ENCODE data around the gene FAM124B. TPM values are rescaled to one million over a fixed set of nuclear protein-coding genes. Genes with fewer than 3 reads are reported as not detected.
A peak's percentile ranks its signal among the peaks of the same experiment; 100 is the strongest.

Gene FAM124B
- total RNA-seq, 4 donors from 2014 or later: 0.41 to 0.95 (median 0.60) TPM; not detected in 1

DNA sequence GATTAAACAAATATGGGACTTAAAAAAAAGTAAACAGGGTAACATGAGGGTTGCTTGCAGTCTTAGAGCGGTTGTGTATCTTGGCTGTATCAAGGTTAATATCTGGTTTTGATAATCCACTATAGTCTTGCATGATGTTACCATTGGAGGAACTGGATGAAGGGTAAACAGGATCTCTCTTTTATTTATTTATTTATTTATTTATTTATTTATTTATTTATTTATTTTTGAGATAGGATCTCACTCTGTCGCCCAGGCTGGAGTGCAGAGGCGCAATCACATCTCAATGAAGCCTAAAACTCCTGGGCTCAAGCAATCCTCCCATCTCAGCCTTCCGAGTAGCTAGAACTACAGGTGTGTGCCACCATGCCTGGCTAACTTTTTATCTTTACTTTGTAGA, 42.9 kb upstream of the FAM124B start:
- WGBS, 2 donors (ENCODE audit: low coverage in 1 of 2): 95 to 96% methylated on average over 4 of the region's 4 CpGs
- Histone ChIP-seq H3K9me3 (no peaks in the 10 kb centered on the region), H3K4me1 (peaks cover 0 to 6% (median 2%) of the 10 kb centered on the region in 4 donors), H3K27me3 (peaks cover 12% of the 10 kb centered on the region), H3K4me3 (no peak overlapping the region), H3K27ac (no peak overlapping the region), H3K36me3 (no peaks in the 10 kb centered on the region)
- no peak for TF ChIP-seq POLR2AphosphoS5 (IDR thresholded peaks at IDR 0.05)
- TF ChIP-seq, protein P1, sequence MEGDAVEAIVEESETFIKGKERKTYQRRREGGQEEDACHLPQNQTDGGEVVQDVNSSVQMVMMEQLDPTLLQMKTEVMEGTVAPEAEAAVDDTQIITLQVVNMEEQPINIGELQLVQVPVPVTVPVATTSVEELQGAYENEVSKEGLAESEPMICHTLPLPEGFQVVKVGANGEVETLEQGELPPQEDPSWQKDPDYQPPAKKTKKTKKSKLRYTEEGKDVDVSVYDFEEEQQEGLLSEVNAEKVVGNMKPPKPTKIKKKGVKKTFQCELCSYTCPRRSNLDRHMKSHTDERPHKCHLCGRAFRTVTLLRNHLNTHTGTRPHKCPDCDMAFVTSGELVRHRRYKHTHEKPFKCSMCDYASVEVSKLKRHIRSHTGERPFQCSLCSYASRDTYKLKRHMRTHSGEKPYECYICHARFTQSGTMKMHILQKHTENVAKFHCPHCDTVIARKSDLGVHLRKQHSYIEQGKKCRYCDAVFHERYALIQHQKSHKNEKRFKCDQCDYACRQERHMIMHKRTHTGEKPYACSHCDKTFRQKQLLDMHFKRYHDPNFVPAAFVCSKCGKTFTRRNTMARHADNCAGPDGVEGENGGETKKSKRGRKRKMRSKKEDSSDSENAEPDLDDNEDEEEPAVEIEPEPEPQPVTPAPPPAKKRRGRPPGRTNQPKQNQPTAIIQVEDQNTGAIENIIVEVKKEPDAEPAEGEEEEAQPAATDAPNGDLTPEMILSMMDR (IDR thresholded peaks at IDR 0.05): no peak
- TF ChIP-seq EP300 (IDR thresholded peaks at IDR 0.05; ENCODE audit: low read depth): no peak
- TF ChIP-seq POLR2A (IDR thresholded peaks at IDR 0.05): no peak
- in situ Hi-C loops (cut with MboI; ENCODE audit: low pct_ligation_motif_present in 1 of 4, low pct_unique_long_range_greater_than_20kb in 1 of 4, low sequenced_read_pairs in 3 of 4) (no loop called here), intact Hi-C loops (cut with DNase I; ENCODE audit: low total_unique reads) (loop anchor here (10.0 kb wide), 1 partner anchor 90 kb away; no protein-coding TSS in a partner anchor)
- DNase-seq: no peak

DNA sequence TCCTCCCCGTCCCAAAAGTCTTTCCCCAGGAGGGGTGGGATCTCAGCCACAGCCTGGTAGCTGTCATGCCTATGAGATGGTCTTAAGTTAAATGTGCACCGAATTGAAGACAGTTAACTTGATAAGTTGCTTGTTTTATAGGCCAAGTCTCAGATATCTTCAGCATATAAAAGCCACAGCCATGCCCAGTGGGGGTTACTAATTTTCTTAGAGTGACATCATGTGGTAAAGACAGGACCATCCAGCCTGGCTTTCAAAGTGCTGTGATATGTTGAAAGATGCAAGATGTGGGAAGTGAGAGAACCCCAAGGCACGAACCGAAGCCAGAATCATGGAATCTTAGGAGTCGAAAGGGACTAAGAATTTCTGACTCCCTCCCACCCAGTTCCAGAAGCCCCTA, 42.1 kb upstream of the FAM124B start:
- Histone ChIP-seq H3K4me3 (no peak overlapping the region), H3K36me3 (no peaks in the 10 kb centered on the region), H3K9me3 (no peaks in the 10 kb centered on the region), H3K4me1 (peaks cover 0 to 6% (median 2%) of the 10 kb centered on the region in 4 donors), H3K27ac (no peak overlapping the region), H3K27me3 (peaks cover 12% of the 10 kb centered on the region)
- 90% methylated on average over 5 of the region's 5 CpGs; no CpG with 5 or more reads in 1 of the 2 donors for WGBS, 2 donors (ENCODE audit: low coverage in 1 of 2)
- TF ChIP-seq, protein P1 (IDR thresholded peaks at IDR 0.05): no peak
- TF ChIP-seq POLR2A (IDR thresholded peaks at IDR 0.05) (no peak), EP300 (IDR thresholded peaks at IDR 0.05; ENCODE audit: low read depth) (no peak), POLR2AphosphoS5 (IDR thresholded peaks at IDR 0.05) (no peak)
- in situ Hi-C loops (cut with MboI; ENCODE audit: low pct_ligation_motif_present in 1 of 4, low pct_unique_long_range_greater_than_20kb in 1 of 4, low sequenced_read_pairs in 3 of 4) (no loop called here), intact Hi-C loops (cut with DNase I; ENCODE audit: low total_unique reads) (loop anchor here (10.0 kb wide), 1 partner anchor 89 kb away; no protein-coding TSS in a partner anchor)
- DNase-seq: no peak

DNA sequence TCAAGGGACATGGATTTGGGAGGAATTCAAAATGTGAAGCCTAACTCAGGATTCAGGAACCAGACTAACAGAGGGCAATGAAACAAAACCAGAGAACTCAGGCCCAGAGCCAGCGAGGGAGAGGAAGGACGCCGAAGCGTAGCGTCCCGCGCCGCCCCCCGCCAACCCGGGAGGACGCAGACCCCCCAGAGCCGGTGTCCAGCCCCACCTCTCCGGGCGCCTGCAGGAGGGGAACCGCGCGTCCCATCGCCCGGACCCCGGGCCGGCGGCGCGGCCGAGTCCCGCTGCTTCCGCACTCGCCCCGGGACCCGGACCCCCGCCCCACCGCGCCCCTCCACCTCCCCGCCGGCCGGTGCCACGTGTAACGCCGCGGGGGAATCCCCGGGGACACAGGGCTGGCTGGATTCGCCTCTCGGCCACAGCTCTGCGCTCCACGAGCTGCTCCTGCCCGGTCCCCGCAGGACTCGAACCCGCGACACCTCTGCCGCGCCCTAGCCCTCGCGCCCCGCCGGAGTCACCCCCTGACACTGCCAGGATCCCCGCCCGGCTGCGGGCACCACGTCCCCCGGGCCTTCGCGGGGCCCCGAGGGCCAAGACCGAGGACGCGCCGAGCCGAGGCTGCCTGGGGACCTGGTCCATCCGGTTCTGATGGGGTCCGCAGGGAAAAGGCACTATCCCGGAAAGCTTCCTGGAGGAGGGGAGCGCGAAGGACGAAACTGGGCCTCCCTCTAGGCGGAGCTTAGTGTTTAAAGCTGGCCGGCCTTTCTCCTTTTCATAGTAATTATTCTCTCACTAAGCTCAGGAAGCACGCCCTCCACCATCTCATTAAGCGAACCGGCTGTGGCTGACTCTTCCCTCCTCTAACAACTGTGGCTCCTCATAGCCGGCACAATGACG, 40.4 kb upstream of the FAM124B start:
- H3K27me3 ChIP-seq: peaks cover 12% of the 10 kb centered on the region
- 6% methylated on average over 40 of the region's 82 CpGs; no CpG with 5 or more reads in 1 of the 2 donors for WGBS, 2 donors (ENCODE audit: low coverage in 1 of 2)
- TF ChIP-seq POLR2AphosphoS5 (IDR thresholded peaks at IDR 0.05): no peak
- TF ChIP-seq, protein P1 (IDR thresholded peaks at IDR 0.05): no peak
- no peak for TF ChIP-seq POLR2A (IDR thresholded peaks at IDR 0.05)
- TF ChIP-seq EP300 (IDR thresholded peaks at IDR 0.05; ENCODE audit: low read depth): no peak
- H3K4me1 ChIP-seq: peaks cover 0 to 6% (median 2%) of the 10 kb centered on the region in 4 donors
- in situ Hi-C loops (cut with MboI; ENCODE audit: low pct_ligation_motif_present in 1 of 4, low pct_unique_long_range_greater_than_20kb in 1 of 4, low sequenced_read_pairs in 3 of 4) (no loop called here), intact Hi-C loops (cut with DNase I; ENCODE audit: low total_unique reads) (loop anchor here (10.0 kb wide), 1 partner anchor 88 kb away; no protein-coding TSS in a partner anchor)
- no peak overlapping the region for H3K27ac ChIP-seq
- H3K36me3 ChIP-seq: no peaks in the 10 kb centered on the region
- no peaks in the 10 kb centered on the region for H3K9me3 ChIP-seq
- DNase-seq: peak; percentile 14
- peak overlapping the region; percentile 39 to 51 (median 44) for H3K4me3 ChIP-seq

DNA sequence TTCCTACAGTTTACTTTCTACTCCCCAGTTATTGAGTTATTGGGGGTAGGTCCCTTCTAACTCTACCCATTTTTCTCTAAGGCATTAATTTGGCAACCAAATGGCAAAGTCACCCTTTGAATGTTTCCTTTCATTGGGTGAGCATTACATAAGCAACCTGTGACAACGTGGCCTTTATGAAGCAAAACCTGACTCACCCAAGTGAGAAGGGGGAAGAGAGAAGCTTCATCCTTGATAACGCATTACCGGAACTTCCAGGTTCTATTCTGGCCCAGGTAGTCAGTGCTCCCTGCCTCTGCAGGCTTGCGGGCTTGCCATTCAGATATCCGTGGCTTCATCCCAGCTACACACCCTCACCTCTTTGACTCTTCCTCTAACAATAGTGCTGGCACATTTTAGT, 39.1 kb upstream of the FAM124B start:
- H3K36me3 ChIP-seq: no peaks in the 10 kb centered on the region
- WGBS, 2 donors (ENCODE audit: low coverage in 1 of 2): 50 to 74% methylated on average over 1 to 5 of the region's 5 CpGs
- H3K27ac ChIP-seq: no peak overlapping the region
- in situ Hi-C loops (cut with MboI; ENCODE audit: low pct_ligation_motif_present in 1 of 4, low pct_unique_long_range_greater_than_20kb in 1 of 4, low sequenced_read_pairs in 3 of 4) (no loop called here), intact Hi-C loops (cut with DNase I; ENCODE audit: low total_unique reads) (loop anchor here (10.0 kb wide), 1 partner anchor 86 kb away; no protein-coding TSS in a partner anchor)
- DNase-seq: no peak
- H3K27me3 ChIP-seq: peaks cover 12% of the 10 kb centered on the region
- no peaks in the 10 kb centered on the region for H3K9me3 ChIP-seq
- H3K4me3 ChIP-seq: no peak overlapping the region
- TF ChIP-seq POLR2AphosphoS5 (IDR thresholded peaks at IDR 0.05): no peak
- no peak for TF ChIP-seq POLR2A (IDR thresholded peaks at IDR 0.05)
- TF ChIP-seq, protein P1 (IDR thresholded peaks at IDR 0.05): no peak
- H3K4me1 ChIP-seq: peaks cover 0 to 6% (median 2%) of the 10 kb centered on the region in 4 donors
